GM21717 (cell line): ENCODE results near the gene KCNA5.

ENCODE experiments used
- ATAC-seq: cut with Tn5 transposase; IDR thresholded peaks from one replicate; pipeline ENCODE4 v1.9.1; 2021; ENCODE audit warnings: mild to moderate bottlenecking, moderate library complexity; ENCODE audit not compliant: unreplicated experiment

Gene KCNA5

DNA sequence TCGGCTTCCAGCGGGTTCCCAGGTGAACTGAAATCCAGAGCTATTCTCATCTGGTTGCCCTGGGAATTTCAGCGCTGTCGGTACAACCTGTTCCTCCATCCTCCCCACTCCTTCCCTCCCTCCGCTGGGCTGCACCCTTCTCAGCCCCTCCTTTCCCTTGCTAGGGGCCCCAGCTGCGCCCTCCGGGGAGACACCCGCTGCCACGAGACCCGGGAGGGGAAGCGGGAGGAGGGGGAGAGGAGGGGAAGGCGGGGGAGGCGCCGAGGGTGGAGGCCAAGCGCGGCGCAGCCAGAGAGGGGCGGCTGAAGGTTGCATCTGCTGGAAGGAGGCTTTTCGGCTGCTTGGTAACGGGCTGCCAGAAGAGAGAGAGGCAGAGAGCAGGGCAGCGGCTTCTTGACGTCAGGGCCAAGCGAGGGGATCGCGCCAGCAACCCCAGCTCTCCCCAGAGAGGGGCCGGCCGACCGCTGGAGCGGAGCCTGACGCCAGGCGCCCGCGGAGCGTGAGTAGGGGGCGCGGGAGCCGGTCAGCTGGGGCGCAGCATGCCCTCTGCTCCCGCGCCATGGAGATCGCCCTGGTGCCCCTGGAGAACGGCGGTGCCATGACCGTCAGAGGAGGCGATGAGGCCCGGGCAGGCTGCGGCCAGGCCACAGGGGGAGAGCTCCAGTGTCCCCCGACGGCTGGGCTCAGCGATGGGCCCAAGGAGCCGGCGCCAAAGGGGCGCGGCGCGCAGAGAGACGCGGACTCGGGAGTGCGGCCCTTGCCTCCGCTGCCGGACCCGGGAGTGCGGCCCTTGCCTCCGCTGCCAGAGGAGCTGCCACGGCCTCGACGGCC lies at the start of gene KCNA5:
Gene KCNA5, plus strand, starts transcription at position 291 of the 831 bp plus-strand sequence. Its CDS starts 269 bp downstream, at position 560.
- ATAC-seq: no peak

DNA sequence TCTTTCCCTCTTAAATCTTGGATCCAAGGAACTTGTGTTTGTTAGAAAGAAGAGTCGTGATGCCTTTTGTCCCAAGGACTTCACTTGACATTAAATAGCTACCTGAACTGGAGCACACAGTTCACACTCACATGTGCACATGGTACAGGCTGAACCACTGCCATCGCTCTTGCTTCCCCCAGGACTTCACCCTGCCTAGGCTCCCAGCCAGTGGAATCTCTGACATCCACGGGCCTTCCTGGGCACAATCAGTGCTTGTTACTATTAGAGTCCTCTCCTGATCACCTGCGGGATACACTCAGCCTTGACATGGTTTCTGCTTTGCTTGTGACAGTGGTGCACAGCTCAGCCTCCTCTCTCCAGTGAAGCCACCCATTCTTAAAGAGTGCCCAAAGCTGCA lies 49.1 kb upstream of the KCNA5 start:
- ATAC-seq: no peak

DNA sequence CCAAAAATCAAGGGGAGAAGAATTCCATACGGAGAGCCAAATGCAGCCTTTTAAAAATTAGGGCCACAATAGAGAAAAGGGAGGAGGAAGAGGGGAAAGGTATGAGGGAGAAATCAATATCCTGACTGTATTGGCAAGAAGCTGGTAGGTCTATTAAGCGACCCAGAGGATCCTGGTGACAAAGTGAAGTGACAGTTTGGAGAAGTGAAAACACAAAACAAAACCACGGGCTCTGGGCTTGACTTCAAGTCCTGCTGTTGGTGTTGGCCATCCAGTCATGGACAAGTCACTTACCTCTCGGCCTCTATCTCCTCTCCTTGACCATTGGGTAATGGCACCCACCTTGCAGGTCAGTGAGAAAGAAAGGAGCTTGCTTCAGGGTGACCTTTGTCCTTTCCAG lies 47.0 kb upstream of the KCNA5 start:
- ATAC-seq: no peak

DNA sequence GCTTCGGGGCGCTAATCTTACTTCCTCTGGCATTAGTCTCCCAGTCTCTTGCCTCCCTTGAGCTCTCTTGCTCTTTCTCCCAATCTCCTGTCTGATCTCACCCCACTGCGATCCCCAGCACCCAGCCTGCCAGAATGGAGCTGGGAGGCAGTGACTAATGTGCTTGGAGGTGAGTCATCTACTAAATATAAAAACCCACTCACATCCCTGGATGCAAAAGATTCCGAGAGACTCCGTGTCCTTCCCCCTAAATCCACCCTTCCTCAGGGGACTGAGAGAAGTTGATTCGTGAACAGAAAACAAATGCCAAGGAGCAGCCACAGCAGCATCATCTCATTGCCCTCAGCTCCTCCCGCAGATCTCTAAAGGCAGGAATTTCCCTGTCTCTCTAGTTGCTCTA lies 45.7 kb upstream of the KCNA5 start:
- ATAC-seq: no peak

DNA sequence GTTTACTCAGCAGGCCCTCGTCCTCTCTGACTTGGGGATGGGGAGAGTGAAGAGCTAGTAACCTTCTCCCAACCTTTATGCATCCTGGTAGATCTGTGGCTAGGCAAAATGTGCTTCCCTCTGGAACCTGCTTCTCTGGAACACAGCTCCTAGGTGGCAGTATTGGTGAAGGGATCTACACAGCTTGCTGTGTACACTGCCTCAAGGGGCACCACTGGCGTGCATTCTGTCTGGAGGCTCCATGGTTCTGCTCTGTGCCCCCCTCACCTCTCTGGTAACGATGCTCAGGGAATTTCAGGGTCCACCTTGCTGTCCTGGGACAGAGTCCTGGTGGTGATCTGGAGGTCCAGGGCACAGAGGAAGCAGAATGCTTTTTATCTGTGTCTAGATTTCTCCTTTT lies 43.5 kb upstream of the KCNA5 start:
- ATAC-seq: no peak

- ATAC-seq: no peak
Observed at GRCh38 chr12:5000658-5001385, 42.9 kb upstream of the KCNA5 start.

GRCh38 chr12:5003025-5003666 lies 40.5 kb upstream of the KCNA5 start:
- no peak for ATAC-seq

GRCh38 chr12:5008661-5009060 lies 35.0 kb upstream of the KCNA5 start:
- ATAC-seq: no peak

DNA sequence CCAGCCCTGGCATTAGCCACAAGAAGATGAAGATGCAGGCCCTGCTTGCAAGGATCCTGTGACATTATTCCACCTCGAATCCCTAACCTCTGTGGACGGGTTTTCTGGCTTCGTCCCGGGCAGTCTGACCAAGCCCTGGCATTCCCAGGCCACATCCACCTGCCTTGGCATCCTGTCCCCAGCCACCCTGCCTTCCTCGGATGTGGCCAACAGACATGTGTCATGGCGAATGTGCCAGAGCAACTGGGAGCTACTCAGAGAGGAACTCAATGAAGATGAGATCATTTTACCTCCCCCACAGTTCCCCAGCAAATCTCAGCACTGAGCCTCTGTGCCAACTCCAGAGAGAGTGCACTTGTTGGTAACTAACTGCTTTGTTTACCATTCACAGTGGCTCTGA lies 33.5 kb upstream of the KCNA5 start:
- ATAC-seq: no peak

DNA sequence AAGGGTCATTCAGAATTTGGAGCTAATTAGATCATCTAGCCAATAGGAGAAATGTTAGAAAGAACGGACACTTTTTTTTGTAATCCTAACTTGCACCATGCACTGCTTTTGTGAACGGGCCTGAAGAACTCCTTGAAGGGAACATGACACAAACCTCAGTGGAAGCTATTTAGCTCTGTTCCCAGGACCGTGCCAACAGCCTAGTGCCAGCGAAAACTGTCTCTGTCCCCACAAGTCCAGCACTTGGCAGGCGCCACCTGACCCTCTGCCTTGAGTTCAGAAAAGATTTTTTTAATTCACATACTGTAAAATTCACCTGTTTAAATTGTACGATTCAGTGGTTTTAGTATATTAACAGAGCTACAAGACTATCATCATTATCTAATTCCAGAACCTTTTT lies 31.3 kb upstream of the KCNA5 start:
- ATAC-seq: no peak

DNA sequence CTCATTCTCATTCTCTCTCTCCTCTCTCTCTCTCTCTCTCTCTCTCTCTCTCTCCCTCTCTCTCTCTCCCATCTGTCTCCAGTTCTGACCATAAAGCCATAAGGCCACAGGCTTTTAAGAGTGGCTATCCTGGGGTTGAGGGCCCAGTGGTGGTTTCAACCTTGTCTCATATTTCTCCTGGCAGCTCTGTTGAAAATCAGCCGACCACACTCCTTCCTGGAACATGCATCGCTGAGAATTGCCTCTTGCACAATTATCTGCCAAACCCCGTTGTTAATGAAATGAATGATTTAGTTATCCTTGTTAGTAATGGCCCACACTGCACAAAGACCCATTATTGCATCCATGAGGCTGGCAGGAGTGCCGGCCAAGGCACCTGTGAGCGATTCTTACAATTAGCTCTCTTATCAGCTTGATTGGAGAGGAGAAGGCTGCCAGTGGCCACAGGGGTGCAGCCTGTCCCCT lies 30.4 kb upstream of the KCNA5 start:
- no peak for ATAC-seq

- ATAC-seq: no peak
Observed at GRCh38 chr12:5014269-5014668, 29.4 kb upstream of the KCNA5 start.

GRCh38 chr12:5015711-5016492 lies 27.8 kb upstream of the KCNA5 start:
- no peak for ATAC-seq

DNA sequence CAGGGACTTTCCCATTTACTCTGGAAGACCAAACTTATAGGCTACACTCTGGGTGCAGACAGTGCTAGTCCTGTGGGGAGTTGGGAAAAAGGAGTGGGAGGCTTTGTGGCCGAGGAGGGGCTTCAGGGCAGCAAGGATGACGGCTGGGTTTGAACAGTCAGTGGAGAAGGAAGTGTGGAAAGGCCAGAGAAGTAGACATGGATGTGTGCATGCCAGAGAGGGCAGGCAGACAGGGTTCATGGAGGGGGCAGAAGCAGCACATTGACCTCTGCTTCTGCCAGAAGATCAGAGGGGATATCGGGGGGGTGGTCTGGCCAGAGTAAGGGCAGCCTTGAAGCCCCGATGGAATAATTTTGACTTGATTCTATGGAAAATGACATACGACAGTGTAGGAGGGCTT lies 27.2 kb upstream of the KCNA5 start:
- ATAC-seq: no peak

GRCh38 chr12:5017638-5018348 lies 25.9 kb upstream of the KCNA5 start:
- ATAC-seq: no peak

- no peak for ATAC-seq
Observed at GRCh38 chr12:5018677-5019076, 25.0 kb upstream of the KCNA5 start.

DNA sequence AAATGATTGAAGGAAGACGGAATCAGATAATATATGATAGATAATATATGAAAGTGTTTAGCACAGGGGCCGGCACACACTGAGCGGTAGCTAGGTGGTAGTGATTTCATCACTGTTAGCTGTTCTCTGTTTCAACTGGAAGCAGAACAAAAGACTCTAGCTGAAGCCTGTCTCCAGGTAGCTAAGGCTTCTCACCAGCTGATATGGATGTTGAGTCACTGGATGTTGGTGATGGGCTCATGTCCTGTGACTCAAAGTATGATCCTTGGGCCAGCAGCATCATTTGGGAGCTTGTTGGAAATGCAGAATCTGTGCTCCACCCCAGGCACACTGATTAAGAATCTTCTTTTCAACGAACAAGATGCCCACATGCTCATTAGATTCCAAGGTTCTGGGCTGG lies 21.7 kb upstream of the KCNA5 start:
- no peak for ATAC-seq

GRCh38 chr12:5022465-5023061 lies 21.1 kb upstream of the KCNA5 start:
- ATAC-seq: no peak

- ATAC-seq: no peak
Observed at GRCh38 chr12:5023842-5024241, 19.8 kb upstream of the KCNA5 start.
